Measurements from ENCODE around the gene FAT1. TPM values are rescaled to one million over a fixed set of nuclear protein-coding genes. Genes with fewer than 3 reads are reported as not detected.

FAT1 gene
- total RNA-seq, 4 donors from 2014 or later: 21.0 to 109 (median 76.4) TPM

GRCh38 chr4:186743261-186743660 is 19.6 kb upstream of the FAT1 start:
- no peak for TF ChIP-seq POLR2A (IDR thresholded peaks at IDR 0.05)
- no peak for TF ChIP-seq CTCF (IDR thresholded peaks at IDR 0.05)
- intact Hi-C loops (cut with DNase I): no loop called here
- WGBS, 2 donors: 69 to 76% methylated on average over 10 of the region's 10 CpGs

GRCh38 chr4:186740822-186741221 is 17.2 kb upstream of the FAT1 start:
- no peak for DNase-seq
- 69 to 73% methylated on average over 6 of the region's 6 CpGs for WGBS, 2 donors
- Histone ChIP-seq H3K4me1 (no peaks in the 10 kb centered on the region), H3K9me3 (no peaks in the 10 kb centered on the region), H3K27me3 (no peaks in the 10 kb centered on the region), H3K36me3 (no peaks in the 10 kb centered on the region), H3K4me3 (no peak overlapping the region), H3K27ac (no peak overlapping the region)
- TF ChIP-seq CTCF (IDR thresholded peaks at IDR 0.05): no peak
- TF ChIP-seq POLR2A (IDR thresholded peaks at IDR 0.05): no peak
- intact Hi-C loops (cut with DNase I): no loop called here

More at GRCh38 chr4:186743261-186743660, 19.6 kb upstream of the FAT1 start:
- Histone ChIP-seq H3K36me3 (no peaks in the 10 kb centered on the region), H3K27me3 (no peaks in the 10 kb centered on the region), H3K27ac (no peak overlapping the region), H3K9me3 (no peaks in the 10 kb centered on the region), H3K4me1 (no peaks in the 10 kb centered on the region), H3K4me3 (no peak overlapping the region)
- DNase-seq: no peak

DNA sequence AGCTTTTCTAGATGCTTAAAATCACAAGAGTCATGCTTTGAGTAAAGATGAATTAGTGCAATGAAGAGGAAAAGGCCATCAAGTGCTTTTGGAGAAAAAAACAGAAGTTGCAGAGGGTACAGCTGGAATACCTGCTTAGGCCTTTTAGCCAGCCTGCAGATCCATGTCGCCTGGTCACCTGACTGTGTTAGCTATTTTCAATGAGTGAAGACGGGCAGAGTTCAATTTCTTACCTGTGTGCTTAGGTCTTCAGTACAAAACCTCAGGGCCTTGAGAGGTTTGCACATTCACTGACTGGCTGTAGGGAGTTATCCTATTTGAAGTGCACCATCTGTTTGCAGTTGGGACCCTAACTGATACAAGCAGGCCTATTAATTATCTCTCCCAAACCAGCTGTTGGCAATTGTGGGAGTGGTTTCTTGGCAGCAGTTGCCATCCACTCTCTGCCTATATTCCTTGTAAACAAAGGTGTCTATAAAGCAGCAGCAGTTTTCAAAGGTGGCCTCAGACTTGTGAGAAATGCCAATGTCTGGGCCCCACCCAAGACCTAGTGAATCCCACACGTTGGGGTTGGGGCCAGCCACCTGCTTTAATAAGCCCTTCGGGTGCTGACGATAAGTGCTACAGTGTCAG is 16.3 kb upstream of the FAT1 start:
- H3K27me3 ChIP-seq: no peaks in the 10 kb centered on the region
- H3K4me1 ChIP-seq: peaks cover 0 to 6% (median 0%) of the 10 kb centered on the region in 3 donors
- TF ChIP-seq POLR2A (IDR thresholded peaks at IDR 0.05) (no peak), CTCF (IDR thresholded peaks at IDR 0.05) (no peak)
- WGBS, 2 donors: 60 to 86% methylated on average over 2 to 3 of the region's 5 CpGs
- H3K9me3 ChIP-seq: no peaks in the 10 kb centered on the region
- H3K4me3 ChIP-seq: no peak overlapping the region
- no peak overlapping the region for H3K27ac ChIP-seq
- H3K36me3 ChIP-seq: no peaks in the 10 kb centered on the region
- no peak for DNase-seq
- intact Hi-C loops (cut with DNase I): no loop called here

DNA sequence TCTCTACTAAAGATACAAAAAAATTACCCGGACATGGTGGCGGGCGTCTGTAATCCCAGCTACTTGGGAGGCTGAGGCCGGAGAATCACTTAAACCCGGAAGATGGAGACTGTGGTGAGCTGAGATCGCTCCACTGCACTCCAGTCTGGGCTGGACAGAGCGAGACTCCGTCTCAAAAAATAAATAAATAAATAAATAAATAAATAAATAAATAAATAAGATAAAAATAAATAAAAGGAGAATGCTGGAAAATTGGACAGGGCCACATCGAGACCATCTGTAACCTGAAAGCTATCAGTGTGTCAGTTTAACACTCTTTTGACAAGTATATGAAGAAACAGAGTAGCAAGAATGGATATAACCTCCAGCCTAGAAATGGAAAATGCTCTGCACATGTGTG is 15.7 kb upstream of the FAT1 start:
- H3K4me3 ChIP-seq: no peak overlapping the region
- no peak for DNase-seq
- no peaks in the 10 kb centered on the region for H3K36me3 ChIP-seq
- intact Hi-C loops (cut with DNase I): no loop called here
- TF ChIP-seq POLR2A (IDR thresholded peaks at IDR 0.05): no peak
- no peak for TF ChIP-seq CTCF (IDR thresholded peaks at IDR 0.05)
- H3K27ac ChIP-seq: no peak overlapping the region
- H3K9me3 ChIP-seq: no peaks in the 10 kb centered on the region
- peaks cover 0 to 6% (median 0%) of the 10 kb centered on the region in 3 donors for H3K4me1 ChIP-seq
- 89 to 94% methylated on average over 6 to 9 of the region's 9 CpGs for WGBS, 2 donors
- H3K27me3 ChIP-seq: no peaks in the 10 kb centered on the region

DNA sequence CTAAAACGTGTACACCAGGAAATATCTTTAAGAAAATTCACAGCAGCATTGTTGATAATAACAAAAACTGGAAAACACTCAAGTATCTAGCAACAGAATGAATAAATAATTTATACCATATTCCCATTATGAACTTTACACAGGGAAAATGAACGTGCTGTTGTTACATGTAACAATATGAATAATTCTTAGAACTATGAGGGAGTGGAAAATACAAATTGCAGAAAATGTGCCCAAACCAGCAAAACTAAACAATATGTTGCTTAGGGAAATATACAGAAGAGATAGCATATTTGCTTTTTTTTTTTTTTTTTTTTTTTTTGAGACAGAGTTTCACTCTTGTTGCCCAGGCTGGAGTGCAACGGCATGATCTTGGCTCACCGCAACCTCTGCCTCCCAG is 14.8 kb upstream of the FAT1 start:
- Histone ChIP-seq H3K27me3 (no peaks in the 10 kb centered on the region), H3K4me1 (peaks cover 0 to 6% (median 0%) of the 10 kb centered on the region in 3 donors), H3K36me3 (no peaks in the 10 kb centered on the region), H3K27ac (no peak overlapping the region), H3K9me3 (no peaks in the 10 kb centered on the region), H3K4me3 (no peak overlapping the region)
- WGBS, 2 donors: 67 to 74% methylated on average over 4 of the region's 4 CpGs
- intact Hi-C loops (cut with DNase I): no loop called here
- DNase-seq: no peak
- no peak for TF ChIP-seq CTCF (IDR thresholded peaks at IDR 0.05)
- no peak for TF ChIP-seq POLR2A (IDR thresholded peaks at IDR 0.05)

Measured in esophagus squamous epithelium (tissue), 5 donors.